ENCODE data around the gene PLA2G7.

DNA sequence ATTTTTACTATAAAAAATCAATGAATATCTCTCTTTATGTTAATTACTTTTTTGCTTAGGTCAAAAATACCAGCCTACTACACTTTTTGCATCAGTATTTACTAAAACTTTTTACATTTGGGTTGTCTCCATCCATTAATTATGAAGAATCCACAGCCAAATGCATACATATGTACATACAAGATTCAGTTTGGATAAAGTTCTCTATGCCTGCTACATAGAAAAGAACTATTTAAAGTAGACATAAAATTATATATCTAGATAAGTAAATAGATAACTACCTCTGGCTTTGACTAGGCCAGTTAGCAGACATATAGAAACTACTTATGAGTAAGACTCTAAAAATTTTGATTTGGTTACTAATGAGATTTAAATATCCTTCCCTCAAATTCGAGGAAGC is 35.2 kb downstream of the PLA2G7 start:
- TF ChIP-seq POLR2A (IDR thresholded peaks at IDR 0.05), result no peak
- TF ChIP-seq CTCF (IDR thresholded peaks at IDR 0.05), result no peak
- no peak for TF ChIP-seq POLR2AphosphoS5 (IDR thresholded peaks at IDR 0.05)
